ENCODE data around the gene KCNMA1.
"Not testable (repeated sequence)": the region's sequence is repeated elsewhere in the genome, so short reads cannot be mapped to it uniquely, and the experiment has no call there.

KCNMA1 gene

GRCh38 chr10:77542710-77543259 is 94.8 kb downstream of the KCNMA1 start:
- in situ Hi-C loops (cut with MboI; ENCODE audit: low sequenced_read_pairs): no loop called here

- in situ Hi-C loops (cut with MboI; ENCODE audit: low sequenced_read_pairs): no loop called here
Observed at GRCh38 chr10:77541944-77542343, 95.7 kb downstream of the KCNMA1 start.

GRCh38 chr10:77541247-77541646 is 96.4 kb downstream of the KCNMA1 start:
- in situ Hi-C loops (cut with MboI; ENCODE audit: low sequenced_read_pairs): no loop called here

- in situ Hi-C loops (cut with MboI; ENCODE audit: low sequenced_read_pairs): no loop called here
Observed at GRCh38 chr10:77539147-77539935, 98.3 kb downstream of the KCNMA1 start.

- in situ Hi-C loops (cut with MboI; ENCODE audit: low sequenced_read_pairs): no loop called here
Observed at GRCh38 chr10:77537720-77538373, 99.8 kb downstream of the KCNMA1 start.

- in situ Hi-C loops (cut with MboI; ENCODE audit: low sequenced_read_pairs): no loop called here
Observed at GRCh38 chr10:77537071-77537470, 100.5 kb downstream of the KCNMA1 start.

- in situ Hi-C loops (cut with MboI; ENCODE audit: low sequenced_read_pairs): no loop called here
Observed at GRCh38 chr10:77533887-77534278, 103.7 kb downstream of the KCNMA1 start.

- in situ Hi-C loops (cut with MboI; ENCODE audit: low sequenced_read_pairs): no loop called here
Observed at GRCh38 chr10:77533146-77533886, 104.3 kb downstream of the KCNMA1 start.

- in situ Hi-C loops (cut with MboI; ENCODE audit: low sequenced_read_pairs): no loop called here
Observed at GRCh38 chr10:77532068-77532467, 105.5 kb downstream of the KCNMA1 start.

- in situ Hi-C loops (cut with MboI; ENCODE audit: low sequenced_read_pairs): no loop called here
Observed at GRCh38 chr10:77531441-77532001, 106.1 kb downstream of the KCNMA1 start.

GRCh38 chr10:77530011-77530410 is 107.6 kb downstream of the KCNMA1 start:
- in situ Hi-C loops (cut with MboI; ENCODE audit: low sequenced_read_pairs): no loop called here

- in situ Hi-C loops (cut with MboI; ENCODE audit: low sequenced_read_pairs): no loop called here
Observed at GRCh38 chr10:77529050-77529576, 108.5 kb downstream of the KCNMA1 start.

GRCh38 chr10:77527839-77528238 is 109.8 kb downstream of the KCNMA1 start:
- in situ Hi-C loops (cut with MboI; ENCODE audit: low sequenced_read_pairs): no loop called here

- in situ Hi-C loops (cut with MboI; ENCODE audit: low sequenced_read_pairs): no loop called here
Observed at GRCh38 chr10:77526868-77527617, 110.6 kb downstream of the KCNMA1 start.

- in situ Hi-C loops (cut with MboI; ENCODE audit: low sequenced_read_pairs): no loop called here
Observed at GRCh38 chr10:77524281-77524711, 113.3 kb downstream of the KCNMA1 start.

- in situ Hi-C loops (cut with MboI; ENCODE audit: low sequenced_read_pairs): no loop called here
Observed at GRCh38 chr10:77522268-77522809, 115.3 kb downstream of the KCNMA1 start.

GRCh38 chr10:77520995-77521394 is 116.6 kb downstream of the KCNMA1 start:
- in situ Hi-C loops (cut with MboI; ENCODE audit: low sequenced_read_pairs): no loop called here

GRCh38 chr10:77520290-77520689 is 117.3 kb downstream of the KCNMA1 start:
- in situ Hi-C loops (cut with MboI; ENCODE audit: low sequenced_read_pairs): no loop called here

GRCh38 chr10:77519791-77520190 is 117.8 kb downstream of the KCNMA1 start:
- in situ Hi-C loops (cut with MboI; ENCODE audit: low sequenced_read_pairs): not testable (repeated sequence)

- in situ Hi-C loops (cut with MboI; ENCODE audit: low sequenced_read_pairs): no loop called here
Observed at GRCh38 chr10:77518910-77519274, 118.7 kb downstream of the KCNMA1 start.
